HG03139 (cell line): ENCODE results near the gene SMC1B.
"Not testable (repeated sequence)": the region's sequence is repeated elsewhere in the genome, so short reads cannot be mapped to it uniquely, and the experiment has no call there.

ENCODE experiments used
- ATAC-seq: cut with Tn5 transposase; IDR thresholded peaks from one replicate; pipeline ENCODE4 v1.9.1; 2021; ENCODE audit not compliant: unreplicated experiment

The SMC1B gene

GRCh38 chr22:45413368-45414211, at the start of gene SMC1B, which contains the start of gene RIBC2:
Gene SMC1B (minus strand): TSS chr22:45413599. CDS start chr22:45413567, 32 bp downstream.
Gene RIBC2 (plus strand): TSS chr22:45413693. CDS start chr22:45413887, 194 bp downstream.
- ATAC-seq, result no peak

DNA sequence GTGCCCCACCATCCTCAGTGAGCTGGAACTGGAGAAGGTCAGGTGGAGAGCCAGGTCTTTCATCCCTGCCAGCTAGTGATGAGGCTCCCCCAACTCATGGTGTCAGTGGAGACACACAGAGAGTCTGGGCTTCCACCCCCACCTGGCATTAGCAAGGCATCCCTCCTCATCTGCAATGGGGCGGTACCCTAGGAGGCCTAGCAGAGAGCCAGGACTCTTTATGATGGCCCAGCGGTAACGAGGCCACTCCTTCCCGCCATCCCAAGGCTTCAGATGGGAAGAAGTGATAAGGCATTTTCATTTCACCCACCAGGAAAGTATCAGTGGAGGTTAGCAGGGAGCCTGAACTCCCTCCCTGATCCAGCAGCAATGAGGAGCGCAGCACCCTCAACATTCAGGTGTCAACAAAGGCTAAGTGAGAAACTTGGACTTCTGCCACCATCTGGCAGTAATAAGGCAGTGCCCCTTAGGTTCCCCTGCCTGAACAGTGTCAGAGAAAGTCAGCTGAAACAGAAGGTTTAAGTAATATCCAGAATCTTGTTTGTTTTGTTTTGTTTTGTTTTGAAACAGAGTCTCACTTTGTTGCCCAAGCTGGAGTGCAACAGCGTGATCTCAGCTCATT, 48.7 kb upstream of the SMC1B start:
- no peak for ATAC-seq

DNA sequence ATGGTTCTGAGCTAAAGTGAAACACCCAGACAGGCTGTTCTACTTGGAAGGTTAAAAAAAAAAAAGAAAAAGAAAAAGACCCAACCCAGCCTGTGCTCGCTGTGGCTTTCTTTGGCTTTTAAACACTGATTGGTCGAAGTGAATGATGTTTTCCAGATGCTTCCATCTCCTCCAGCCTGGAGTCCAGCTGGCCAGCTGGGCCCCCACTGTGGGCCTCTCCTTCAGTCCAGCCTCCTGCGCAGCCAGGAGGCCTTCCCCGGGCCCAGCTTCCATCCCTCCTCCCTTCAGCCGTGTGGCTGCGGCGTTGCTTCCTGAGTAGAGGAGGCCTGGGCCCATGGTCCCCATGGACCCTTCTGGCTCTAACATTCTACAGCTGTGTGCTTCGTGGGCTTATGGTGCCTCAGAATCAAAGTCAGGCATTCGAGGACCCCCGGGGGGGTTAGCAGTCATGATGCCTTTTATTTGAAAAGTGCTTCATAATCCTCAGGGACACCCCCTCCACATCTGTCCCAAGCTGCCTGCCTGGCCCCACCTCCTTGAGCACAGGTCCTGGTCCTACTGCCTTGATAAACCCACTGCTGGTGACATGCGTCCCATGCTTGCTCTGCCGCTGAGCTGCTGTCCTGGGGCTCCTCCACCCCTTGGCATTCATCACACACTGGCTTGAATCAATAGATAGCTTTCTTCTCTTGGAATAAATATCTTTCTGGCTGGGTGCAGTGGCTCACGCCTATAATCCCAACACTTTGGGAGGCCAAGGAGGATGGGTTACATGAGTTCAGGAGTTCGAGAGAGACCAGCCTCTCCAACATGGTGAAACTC, 47.1 kb upstream of the SMC1B start:
- no peak for ATAC-seq

DNA sequence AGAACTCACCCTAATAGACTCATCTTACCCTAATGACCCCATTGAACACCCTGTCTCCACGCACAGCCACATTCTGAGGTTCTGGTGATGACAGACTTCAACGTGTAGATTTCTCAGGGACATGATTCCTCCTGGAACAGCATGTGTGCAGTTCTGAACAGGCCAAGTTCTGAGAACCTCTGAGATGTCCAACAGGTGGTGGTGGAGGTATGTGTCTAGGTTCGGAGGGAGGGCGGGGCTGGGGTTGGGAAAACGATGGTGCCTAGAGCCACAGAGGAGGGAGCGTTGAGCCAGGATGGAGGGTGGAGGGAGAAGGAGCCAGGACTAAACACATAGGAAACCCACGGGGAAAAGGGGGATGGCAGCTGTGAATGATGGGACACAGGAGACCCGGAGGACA, 45.8 kb upstream of the SMC1B start:
- ATAC-seq, result no peak

GRCh38 chr22:45458532-45458931, 45.1 kb upstream of the SMC1B start:
- no peak for ATAC-seq

DNA sequence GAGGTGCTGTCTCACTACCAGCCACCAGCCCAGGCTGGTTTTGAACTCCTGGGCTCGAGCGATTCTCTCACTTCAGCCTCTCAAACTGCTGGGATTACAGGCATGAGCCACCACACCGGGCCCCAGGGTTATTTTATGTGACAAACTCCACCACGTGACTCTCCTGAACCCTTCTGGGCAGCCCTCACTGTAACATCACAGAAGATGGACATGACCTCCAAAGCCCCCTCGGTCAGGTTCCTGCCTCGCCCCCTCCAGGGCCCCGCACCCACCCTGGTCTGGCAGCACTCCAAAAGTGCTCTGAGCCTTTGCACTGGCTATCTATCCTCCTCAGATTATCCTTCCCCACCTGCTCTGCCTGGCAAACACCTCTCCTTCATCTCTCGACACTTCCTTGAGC, 43.4 kb upstream of the SMC1B start:
- ATAC-seq, result no peak

DNA sequence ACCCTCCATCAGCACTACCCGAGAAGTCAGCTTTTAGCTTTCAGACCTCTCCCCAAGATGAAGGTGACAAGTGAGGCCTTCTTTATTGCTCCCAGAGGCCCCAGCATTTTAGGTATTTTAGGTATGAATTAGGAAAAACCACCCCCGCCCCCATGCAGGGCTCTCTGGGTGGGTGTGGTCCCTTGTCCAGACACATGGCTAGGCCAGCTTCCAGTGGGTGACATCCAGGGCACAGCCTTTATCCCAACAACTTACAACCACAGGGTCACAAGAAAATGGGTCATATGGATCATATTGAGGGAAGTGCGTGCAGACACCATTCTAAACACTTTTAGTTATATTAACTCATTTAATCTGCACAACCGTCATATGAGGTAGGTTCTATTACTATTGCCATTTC, 42.2 kb upstream of the SMC1B start:
- no peak for ATAC-seq

GRCh38 chr22:45455212-45455611, 41.8 kb upstream of the SMC1B start:
- ATAC-seq, result no peak

DNA sequence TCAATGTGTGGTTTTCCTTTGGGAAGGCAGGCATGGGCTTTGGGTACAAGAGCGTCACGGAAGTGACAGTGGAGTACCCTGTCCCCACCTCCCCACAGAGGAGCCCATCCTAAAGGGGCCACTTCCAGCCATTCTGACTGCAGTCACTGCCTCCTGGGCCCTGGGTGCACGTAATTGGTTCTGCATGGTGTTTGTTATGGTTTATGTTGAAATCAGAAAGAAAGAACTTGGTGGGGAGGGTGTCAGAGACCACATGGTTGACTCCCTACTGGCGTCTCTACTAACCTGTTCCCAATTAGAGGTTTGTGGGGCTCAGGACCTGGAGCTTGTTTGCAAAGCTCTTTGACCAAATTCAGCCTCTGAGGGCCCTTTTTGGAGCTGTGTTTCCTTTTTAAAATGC, 40.9 kb upstream of the SMC1B start:
- no peak for ATAC-seq

GRCh38 chr22:45453764-45454163, 40.4 kb upstream of the SMC1B start:
- no peak for ATAC-seq

DNA sequence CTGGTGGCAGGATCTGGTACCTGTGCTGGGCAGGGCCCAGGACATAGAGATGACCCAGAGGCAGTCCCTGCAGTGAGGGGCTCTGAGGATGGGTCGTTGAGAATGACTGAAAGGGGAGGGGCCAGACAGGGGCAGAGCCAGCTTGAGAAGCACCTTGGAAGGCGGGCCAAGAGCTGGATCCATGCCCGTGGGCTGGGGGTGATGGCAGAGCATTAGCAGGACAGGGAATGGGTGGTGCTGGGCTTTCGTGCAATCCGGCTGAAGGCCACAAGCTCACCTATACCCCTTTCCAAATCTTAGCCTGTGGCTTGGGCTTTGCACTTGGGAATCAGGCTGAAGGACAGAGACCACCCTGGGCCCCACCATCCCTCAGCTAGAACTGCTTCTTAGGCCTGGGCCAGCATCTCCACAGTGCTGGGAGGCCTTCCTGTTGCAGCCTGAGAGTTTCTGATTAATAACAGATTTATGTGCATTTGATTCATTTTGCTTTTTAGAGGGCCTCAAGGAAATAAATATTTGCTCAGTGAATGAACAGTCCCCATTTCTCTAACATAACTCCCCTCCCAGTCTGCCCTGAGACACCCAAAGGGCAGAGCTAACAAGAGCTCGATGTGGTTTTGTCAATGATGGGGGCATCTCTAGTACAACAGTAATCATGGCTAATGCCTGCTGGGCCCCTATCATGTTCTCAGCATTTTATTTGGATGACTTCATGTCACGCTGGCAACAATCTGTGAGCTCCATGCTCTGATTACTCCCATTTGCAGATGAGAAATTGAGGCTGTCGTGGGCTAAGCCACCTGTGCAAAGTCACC, 39.4 kb upstream of the SMC1B start:
- no peak for ATAC-seq

DNA sequence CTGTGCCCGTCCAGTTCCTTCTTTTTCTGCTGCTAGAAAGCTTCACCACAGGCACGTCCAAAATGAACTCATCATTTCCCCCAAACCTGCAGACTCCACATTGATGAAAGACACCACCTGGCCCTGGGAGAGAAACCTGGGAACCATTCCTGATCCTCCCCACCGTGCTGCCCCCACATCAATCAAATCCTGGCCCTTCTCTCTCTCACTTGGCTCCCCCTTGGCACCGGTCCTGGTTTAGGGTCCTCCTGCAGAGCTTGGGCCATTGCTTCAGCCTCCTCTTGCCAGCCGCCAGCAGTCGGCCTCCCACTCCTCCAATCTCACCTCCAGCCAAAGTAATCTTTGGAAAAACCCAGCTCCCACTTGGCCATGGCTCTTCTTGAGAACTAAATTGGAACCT, 38.6 kb upstream of the SMC1B start:
- no peak for ATAC-seq

- ATAC-seq, result no peak
These were observed 37.7 kb upstream of the SMC1B start for GRCh38 chr22:45450921-45451651.

DNA sequence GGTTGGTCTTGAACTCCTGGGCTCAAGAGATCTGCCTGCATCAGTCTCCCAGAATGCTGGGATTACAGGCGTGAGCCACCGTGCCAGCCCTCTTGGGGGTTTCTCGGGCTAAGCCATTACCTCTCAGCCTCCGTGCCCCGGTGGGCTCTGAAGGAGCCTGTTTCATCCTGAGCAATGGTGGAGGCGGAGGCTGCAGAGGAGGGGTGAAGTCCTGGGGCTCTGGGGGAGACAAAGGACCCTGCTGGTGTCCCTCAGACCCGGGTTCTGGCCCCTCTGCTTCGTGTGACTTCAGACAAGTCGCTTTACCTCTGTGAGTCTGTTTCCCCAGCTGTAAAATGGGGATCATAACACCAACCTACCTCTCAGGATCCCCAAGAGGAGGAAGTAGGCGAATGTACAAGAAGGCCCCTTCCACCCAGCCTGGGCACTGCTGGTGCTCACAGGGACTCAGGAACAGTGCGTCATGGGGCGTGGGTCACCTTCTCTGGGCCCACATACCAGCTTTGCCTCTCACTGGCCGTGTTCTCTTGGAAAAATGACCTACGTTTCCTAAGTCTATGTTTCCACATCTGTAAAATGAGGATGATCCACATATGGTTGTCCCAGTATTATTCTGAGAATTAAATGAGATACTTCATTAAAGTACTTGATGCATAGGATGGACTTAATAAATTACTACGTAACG, 36.8 kb upstream of the SMC1B start:
- no peak for ATAC-seq

GRCh38 chr22:45449442-45449841, 36.0 kb upstream of the SMC1B start:
- ATAC-seq, result not testable (repeated sequence)

- no peak for ATAC-seq
These were observed 35.0 kb upstream of the SMC1B start for GRCh38 chr22:45448431-45448830.

- ATAC-seq, result not testable (repeated sequence)
These were observed 34.2 kb upstream of the SMC1B start for GRCh38 chr22:45447596-45447995.

DNA sequence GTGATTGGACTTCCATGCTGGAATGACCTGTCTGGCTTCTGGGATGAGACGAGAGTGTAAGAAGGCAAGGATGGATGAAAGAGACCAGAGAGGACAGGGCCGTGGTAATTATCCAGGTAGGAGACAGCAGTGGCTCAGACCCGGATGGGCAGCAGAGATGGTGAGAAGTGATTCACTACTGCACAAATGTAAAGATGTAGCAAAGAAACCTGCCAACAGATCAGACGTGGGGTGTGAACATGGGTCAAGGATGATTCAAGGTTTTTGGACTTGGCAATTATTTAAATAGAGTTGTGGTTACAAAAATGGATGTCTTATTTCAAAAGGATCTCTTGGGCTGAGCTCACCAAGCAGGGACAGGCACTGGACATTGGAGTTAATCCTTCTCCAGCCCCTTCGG, 32.8 kb upstream of the SMC1B start:
- ATAC-seq, result no peak

DNA sequence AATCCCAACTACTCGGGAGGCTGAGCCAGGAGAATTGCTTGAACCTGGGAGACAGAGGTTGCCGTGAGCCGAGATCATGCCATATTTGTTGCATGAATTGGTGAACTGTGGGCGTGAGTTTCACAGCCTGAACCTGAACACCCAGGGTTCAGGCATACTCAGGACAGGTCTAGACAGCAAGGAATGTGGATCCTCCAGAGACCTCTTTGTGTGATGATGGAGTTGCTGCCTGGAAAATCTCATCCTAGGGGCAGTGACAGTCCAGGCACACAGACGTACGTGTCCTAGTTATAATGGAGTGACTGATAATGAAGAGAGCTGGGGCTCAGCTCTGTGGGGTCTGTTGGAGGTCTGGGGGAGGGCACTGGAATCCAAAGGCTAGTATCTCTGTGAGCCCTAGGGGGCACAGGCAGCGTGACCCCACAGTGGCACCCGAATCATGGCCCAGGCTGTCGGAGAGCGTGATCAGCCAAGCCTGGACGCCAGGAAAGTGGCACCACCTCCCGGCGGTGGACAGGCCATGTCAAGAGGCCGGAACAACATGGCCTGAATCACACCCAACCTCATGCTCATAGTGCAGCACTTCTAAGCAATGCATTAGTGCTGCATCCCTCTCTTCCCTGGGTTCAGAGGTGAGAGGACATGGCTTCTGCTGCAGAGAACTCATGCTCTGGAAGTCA, 31.8 kb upstream of the SMC1B start:
- ATAC-seq, result no peak
